ENCODE measurements around the gene SPDYE2. TPM values are rescaled to one million over a fixed set of nuclear protein-coding genes. Genes with fewer than 3 reads are reported as not detected.
"Not testable (repeated sequence)": the region's sequence is repeated elsewhere in the genome, so short reads cannot be mapped to it uniquely, and the experiment has no call there.

Gene SPDYE2
- total RNA-seq, 1 donor from 2014 or later: not detected

DNA sequence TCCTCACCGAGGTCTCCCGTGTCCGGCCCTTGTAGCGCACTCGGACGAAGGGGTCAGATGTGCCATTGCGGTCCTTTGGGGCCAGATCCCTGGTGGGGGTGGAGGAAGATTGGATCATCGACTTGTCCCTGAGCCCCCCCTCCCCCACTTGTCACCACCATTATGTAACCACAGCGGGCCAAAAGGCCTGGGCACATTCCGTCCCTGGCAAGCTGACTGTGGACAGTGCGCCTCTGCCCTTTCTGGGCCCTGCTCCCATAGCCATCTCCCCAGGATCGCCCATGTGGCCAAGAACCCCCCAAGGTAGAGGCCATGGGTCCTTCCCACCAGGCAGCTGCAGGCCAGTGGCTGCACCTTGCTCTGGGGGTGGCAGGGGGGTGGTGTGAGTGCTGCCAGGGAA, 51.3 kb downstream of the SPDYE2 start:
- H3K27me3 Mint-ChIP-seq; H3K27ac Mint-ChIP-seq; DNase-seq (ENCODE audit: extremely low spot score, unreplicated experiment); H3K36me3 Mint-ChIP-seq; H3K4me3 Mint-ChIP-seq; H3K4me1 Mint-ChIP-seq (ENCODE audit: unreplicated experiment); H3K9me3 Mint-ChIP-seq: not testable (repeated sequence)

DNA sequence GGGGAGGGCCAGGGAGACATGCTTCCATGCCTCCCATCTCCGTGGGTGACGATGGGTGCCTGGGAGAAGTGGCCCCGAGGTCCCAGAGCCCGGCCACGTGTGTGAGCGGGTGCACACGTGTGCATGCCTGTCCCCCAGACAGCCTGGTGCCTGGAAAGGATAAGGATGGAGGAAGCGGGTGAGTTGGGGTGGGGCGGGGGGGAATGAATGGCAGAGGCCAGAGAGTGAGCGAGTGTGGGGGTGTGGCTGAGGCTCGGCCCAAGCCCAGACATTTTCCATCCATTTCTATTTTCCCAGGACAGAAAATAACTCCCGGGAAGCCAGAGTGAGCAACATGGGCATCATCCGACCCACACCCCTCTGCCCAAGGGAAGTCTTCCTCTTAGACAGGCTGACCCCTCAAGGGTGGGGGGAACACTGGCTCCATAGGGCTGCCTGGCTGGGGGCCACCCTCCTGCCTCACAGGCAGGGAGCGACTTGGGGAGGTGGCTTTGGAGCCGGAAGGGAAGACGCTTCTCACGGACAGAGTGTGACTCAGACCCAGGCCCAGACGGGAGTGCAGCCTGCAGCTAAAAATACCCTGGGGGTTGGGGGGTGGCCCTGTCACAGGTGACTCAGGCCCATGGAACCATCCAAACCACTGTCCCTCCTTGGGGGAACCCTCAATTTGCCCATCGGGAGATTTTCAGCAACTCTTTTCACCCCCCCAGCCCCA, 53.6 kb downstream of the SPDYE2 start:
- not testable (repeated sequence) for H3K27me3 Mint-ChIP-seq; DNase-seq (ENCODE audit: extremely low spot score, unreplicated experiment); H3K4me3 Mint-ChIP-seq; H3K36me3 Mint-ChIP-seq; H3K27ac Mint-ChIP-seq; H3K9me3 Mint-ChIP-seq; H3K4me1 Mint-ChIP-seq (ENCODE audit: unreplicated experiment)

DNA sequence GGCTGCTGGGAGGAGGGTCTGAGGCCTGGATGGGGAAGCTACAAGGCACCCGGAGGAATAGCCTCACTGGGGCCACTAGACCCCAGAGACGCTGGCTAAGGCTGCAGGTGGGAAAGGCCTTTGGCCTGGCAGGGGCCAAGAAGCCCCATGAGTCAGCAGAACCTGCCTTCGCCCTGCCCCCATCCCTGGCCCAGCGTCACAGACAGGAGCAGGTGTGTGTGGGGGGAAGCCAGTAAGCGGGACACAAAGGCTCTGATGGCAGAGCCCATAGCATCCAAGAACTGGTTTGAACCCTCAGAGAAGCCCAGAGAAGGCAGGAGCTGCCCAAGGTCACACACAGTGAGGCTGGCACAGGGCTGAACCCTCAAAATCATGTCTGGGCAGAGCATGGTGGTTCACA, 55.8 kb downstream of the SPDYE2 start:
- not testable (repeated sequence) for DNase-seq (ENCODE audit: extremely low spot score, unreplicated experiment); H3K4me3 Mint-ChIP-seq; H3K36me3 Mint-ChIP-seq; H3K4me1 Mint-ChIP-seq (ENCODE audit: unreplicated experiment); H3K9me3 Mint-ChIP-seq; H3K27me3 Mint-ChIP-seq; H3K27ac Mint-ChIP-seq

DNA sequence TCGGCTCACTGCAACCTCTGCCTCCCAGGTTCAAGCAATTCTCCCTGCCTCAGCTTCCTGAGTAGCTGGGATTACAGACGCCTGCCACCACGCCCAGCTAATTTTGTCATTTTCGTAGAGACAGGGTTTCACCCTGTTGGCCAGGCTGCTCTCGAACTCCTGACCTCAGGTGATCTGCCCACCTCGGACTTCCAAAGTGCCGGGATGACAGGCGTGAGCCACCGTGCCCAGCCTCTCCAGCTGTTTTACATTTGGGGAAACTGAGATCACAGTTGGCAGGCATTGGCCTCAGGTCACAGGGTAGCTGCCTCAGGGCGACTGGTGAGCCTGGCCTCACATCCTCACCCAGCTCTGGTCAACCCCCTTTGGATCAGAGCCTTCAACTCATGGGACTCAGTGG, 58.7 kb downstream of the SPDYE2 start:
- not testable (repeated sequence) for H3K36me3 Mint-ChIP-seq; H3K4me1 Mint-ChIP-seq (ENCODE audit: unreplicated experiment); H3K9me3 Mint-ChIP-seq; DNase-seq (ENCODE audit: extremely low spot score, unreplicated experiment); H3K27ac Mint-ChIP-seq; H3K27me3 Mint-ChIP-seq; H3K4me3 Mint-ChIP-seq

DNA sequence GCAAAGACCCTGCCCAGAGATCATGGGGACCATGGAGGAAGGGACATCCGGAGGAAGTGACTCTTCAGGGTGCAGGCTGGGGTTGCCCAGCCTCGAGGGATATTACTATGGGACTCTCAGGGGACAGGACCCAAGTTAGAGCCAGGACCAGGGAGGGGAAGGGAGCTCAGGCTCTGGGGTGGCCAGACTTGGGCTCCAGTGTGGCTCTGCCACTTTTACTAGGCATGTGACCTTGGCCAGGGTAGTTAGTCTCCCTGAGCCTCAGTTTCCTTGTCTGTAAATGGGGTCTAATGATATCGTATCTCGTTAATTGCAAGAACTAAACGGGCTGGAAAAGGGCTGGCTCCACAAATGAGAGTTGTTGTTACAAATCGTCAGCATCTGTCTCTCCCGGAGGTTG, 59.4 kb downstream of the SPDYE2 start:
- H3K27me3 Mint-ChIP-seq; H3K36me3 Mint-ChIP-seq; H3K4me1 Mint-ChIP-seq (ENCODE audit: unreplicated experiment); H3K9me3 Mint-ChIP-seq; H3K4me3 Mint-ChIP-seq; H3K27ac Mint-ChIP-seq; DNase-seq (ENCODE audit: extremely low spot score, unreplicated experiment): not testable (repeated sequence)

DNA sequence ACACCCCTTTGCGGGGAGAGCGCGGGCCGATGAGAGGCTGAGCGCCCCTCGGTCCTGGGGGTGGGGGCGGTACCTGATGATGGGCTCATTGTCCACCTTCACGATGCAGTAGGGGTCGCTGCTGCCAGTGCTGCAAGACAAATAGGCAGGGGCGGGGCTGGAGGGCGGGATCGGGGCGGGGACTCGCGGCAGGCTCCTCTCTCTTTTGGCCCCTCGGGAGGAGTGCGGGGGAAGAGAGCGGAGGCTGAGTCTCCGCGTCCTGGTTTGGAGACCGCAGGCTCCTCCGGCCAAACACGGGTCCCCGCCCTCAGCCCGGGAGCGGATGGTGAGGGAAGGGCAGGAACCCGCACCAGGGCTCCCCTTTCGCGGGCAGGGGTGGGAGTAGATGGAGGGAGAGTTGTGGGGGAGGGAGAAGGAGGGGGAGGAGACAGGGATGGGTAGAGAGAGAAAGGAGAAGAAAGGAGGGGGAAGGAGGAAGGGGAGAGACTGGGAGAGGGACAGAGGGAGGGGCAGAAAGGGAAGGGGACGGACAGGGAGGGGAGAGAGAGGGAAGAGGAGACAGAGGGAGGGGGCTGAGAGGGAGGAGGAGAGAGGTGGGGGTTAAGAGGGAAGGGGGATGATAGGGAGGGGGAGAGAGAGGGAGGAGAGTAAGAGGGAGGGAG, 60.1 kb downstream of the SPDYE2 start:
- H3K9me3 Mint-ChIP-seq; H3K27me3 Mint-ChIP-seq; H3K4me1 Mint-ChIP-seq (ENCODE audit: unreplicated experiment); H3K4me3 Mint-ChIP-seq; H3K36me3 Mint-ChIP-seq; DNase-seq (ENCODE audit: extremely low spot score, unreplicated experiment); H3K27ac Mint-ChIP-seq: not testable (repeated sequence)

DNA sequence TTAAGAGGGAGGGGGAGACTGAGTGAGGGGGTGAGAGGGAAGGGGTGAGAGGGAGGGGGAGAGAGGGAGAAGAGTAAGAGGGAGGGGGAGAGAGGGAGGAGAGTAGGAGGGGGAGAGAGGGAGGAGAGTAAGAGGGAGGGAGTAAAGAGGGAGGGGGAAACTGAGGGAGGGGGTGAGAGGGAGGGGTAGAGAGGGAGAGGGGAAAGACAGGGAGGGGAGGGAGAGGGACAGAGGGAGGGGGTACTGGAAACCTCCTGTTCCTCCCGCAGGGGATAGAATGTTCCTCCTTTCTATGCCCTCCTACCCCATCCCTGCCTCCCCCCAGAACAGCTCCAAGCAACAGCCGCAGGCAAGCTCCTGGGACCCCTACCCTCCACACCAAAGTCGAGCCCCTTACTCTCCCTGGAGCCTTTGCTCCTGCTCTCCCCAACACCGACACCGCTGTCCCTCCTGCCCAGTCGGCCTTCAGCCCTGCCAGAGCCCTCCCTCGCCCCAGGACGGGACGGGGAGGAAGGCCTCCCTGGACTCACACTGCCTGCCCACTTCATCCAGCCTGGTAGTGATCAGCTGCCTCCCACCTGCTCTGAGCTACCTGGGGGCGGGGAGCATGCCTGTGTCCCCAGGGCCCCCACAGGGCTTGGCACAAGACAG, 60.8 kb downstream of the SPDYE2 start:
- H3K36me3 Mint-ChIP-seq; H3K4me1 Mint-ChIP-seq (ENCODE audit: unreplicated experiment); H3K27me3 Mint-ChIP-seq; H3K27ac Mint-ChIP-seq; H3K4me3 Mint-ChIP-seq; H3K9me3 Mint-ChIP-seq: not testable (repeated sequence)
- DNase-seq (ENCODE audit: extremely low spot score, unreplicated experiment): peak; percentile 68

Other genes with a start within 250 kb of the SPDYE2 start
- not detected in 2 replicates for gene SPDYE6, start 194.8 kb upstream of the SPDYE2 start, total RNA-seq (ENCODE audit: low replicate concordance)
- 28.2 and 34.0 TPM in 2 replicates for gene PRKRIP1, start 154.9 kb upstream of the SPDYE2 start, total RNA-seq (ENCODE audit: low replicate concordance)
- 23.1 and 34.9 TPM in 2 replicates for gene ORAI2, start 117.7 kb upstream of the SPDYE2 start, total RNA-seq (ENCODE audit: low replicate concordance)
- gene ALKBH4, start 86.4 kb upstream of the SPDYE2 start, total RNA-seq (ENCODE audit: low replicate concordance): 11.2 and 13.3 TPM in 2 replicates
- gene LRWD1, start 86.2 kb upstream of the SPDYE2 start, total RNA-seq (ENCODE audit: low replicate concordance): 16.5 and 23.5 TPM in 2 replicates
- gene POLR2J, start 72.3 kb upstream of the SPDYE2 start, total RNA-seq (ENCODE audit: low replicate concordance): 45.2 and 48.1 TPM in 2 replicates
- 5.5 and 7.1 TPM in 2 replicates for gene RASA4B, start 33.4 kb upstream of the SPDYE2 start, total RNA-seq (ENCODE audit: low replicate concordance)
- 19.5 and 19.8 TPM in 2 replicates for gene UPK3BL2, start 7.5 kb upstream of the SPDYE2 start, total RNA-seq (ENCODE audit: low replicate concordance)
- 13.2 and 24.0 TPM in 2 replicates for gene POLR2J3, start 21.4 kb downstream of the SPDYE2 start, total RNA-seq (ENCODE audit: low replicate concordance)
- 14.6 and 23.5 TPM in 2 replicates for gene RASA4, start 65.5 kb downstream of the SPDYE2 start, total RNA-seq (ENCODE audit: low replicate concordance)
- 53.3 and 77.1 TPM in 2 replicates for gene UPK3BL1, start 91.6 kb downstream of the SPDYE2 start, total RNA-seq (ENCODE audit: low replicate concordance)
- gene SPDYE2B, start 99.1 kb downstream of the SPDYE2 start, total RNA-seq (ENCODE audit: low replicate concordance): not detected in 2 replicates
- 6.8 and 9.4 TPM in 2 replicates for gene POLR2J2, start 120.4 kb downstream of the SPDYE2 start, total RNA-seq (ENCODE audit: low replicate concordance)
- gene FAM185A, start 197.8 kb downstream of the SPDYE2 start, total RNA-seq (ENCODE audit: low replicate concordance): 8.6 and 8.7 TPM in 2 replicates